ENCODE data around the gene C10orf105.

- TF ChIP-seq CTCF (IDR thresholded peaks at IDR 0.05) (no peak), POLR2A (IDR thresholded peaks at IDR 0.05; ENCODE audit: low read depth) (no peak), EP300 (IDR thresholded peaks at IDR 0.05) (no peak), POLR2AphosphoS5 (IDR thresholded peaks at IDR 0.05) (no peak)
Measured at GRCh38 chr10:71687480-71687879, 32.1 kb downstream of the C10orf105 start.

All from esophagus muscularis mucosa (tissue), 4 donors.